Measurements from ENCODE around the gene CPVL. TPM values are rescaled to one million over a fixed set of nuclear protein-coding genes. Genes with fewer than 3 reads are reported as not detected.

CPVL gene
- total and polyA plus RNA-seq, 2 of the 8 experiments (the other 6 are each of a cell fraction or from before 2014, with no cell fraction given) = 40.0 to 55.0 TPM

DNA sequence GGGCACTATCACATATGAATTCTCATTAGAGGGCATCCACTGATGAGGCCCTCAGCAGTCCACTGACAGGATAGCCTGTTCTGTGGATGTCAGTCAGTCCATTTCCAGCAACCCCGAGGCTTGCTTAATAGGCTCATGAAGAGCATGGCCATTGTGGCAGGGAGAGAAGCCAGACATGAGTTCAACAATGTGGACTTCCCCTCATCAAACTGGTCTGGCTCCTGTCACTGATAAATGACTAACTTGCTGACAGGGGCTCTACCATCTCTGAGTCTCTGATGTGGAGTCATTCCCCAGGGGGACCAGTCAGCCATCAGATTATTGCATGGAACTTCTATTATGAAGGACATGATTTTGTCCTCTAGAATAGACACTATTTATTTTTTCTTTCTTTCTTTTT lies 168.5 kb downstream of the CPVL start (continued):
- TF ChIP-seq, protein P1, sequence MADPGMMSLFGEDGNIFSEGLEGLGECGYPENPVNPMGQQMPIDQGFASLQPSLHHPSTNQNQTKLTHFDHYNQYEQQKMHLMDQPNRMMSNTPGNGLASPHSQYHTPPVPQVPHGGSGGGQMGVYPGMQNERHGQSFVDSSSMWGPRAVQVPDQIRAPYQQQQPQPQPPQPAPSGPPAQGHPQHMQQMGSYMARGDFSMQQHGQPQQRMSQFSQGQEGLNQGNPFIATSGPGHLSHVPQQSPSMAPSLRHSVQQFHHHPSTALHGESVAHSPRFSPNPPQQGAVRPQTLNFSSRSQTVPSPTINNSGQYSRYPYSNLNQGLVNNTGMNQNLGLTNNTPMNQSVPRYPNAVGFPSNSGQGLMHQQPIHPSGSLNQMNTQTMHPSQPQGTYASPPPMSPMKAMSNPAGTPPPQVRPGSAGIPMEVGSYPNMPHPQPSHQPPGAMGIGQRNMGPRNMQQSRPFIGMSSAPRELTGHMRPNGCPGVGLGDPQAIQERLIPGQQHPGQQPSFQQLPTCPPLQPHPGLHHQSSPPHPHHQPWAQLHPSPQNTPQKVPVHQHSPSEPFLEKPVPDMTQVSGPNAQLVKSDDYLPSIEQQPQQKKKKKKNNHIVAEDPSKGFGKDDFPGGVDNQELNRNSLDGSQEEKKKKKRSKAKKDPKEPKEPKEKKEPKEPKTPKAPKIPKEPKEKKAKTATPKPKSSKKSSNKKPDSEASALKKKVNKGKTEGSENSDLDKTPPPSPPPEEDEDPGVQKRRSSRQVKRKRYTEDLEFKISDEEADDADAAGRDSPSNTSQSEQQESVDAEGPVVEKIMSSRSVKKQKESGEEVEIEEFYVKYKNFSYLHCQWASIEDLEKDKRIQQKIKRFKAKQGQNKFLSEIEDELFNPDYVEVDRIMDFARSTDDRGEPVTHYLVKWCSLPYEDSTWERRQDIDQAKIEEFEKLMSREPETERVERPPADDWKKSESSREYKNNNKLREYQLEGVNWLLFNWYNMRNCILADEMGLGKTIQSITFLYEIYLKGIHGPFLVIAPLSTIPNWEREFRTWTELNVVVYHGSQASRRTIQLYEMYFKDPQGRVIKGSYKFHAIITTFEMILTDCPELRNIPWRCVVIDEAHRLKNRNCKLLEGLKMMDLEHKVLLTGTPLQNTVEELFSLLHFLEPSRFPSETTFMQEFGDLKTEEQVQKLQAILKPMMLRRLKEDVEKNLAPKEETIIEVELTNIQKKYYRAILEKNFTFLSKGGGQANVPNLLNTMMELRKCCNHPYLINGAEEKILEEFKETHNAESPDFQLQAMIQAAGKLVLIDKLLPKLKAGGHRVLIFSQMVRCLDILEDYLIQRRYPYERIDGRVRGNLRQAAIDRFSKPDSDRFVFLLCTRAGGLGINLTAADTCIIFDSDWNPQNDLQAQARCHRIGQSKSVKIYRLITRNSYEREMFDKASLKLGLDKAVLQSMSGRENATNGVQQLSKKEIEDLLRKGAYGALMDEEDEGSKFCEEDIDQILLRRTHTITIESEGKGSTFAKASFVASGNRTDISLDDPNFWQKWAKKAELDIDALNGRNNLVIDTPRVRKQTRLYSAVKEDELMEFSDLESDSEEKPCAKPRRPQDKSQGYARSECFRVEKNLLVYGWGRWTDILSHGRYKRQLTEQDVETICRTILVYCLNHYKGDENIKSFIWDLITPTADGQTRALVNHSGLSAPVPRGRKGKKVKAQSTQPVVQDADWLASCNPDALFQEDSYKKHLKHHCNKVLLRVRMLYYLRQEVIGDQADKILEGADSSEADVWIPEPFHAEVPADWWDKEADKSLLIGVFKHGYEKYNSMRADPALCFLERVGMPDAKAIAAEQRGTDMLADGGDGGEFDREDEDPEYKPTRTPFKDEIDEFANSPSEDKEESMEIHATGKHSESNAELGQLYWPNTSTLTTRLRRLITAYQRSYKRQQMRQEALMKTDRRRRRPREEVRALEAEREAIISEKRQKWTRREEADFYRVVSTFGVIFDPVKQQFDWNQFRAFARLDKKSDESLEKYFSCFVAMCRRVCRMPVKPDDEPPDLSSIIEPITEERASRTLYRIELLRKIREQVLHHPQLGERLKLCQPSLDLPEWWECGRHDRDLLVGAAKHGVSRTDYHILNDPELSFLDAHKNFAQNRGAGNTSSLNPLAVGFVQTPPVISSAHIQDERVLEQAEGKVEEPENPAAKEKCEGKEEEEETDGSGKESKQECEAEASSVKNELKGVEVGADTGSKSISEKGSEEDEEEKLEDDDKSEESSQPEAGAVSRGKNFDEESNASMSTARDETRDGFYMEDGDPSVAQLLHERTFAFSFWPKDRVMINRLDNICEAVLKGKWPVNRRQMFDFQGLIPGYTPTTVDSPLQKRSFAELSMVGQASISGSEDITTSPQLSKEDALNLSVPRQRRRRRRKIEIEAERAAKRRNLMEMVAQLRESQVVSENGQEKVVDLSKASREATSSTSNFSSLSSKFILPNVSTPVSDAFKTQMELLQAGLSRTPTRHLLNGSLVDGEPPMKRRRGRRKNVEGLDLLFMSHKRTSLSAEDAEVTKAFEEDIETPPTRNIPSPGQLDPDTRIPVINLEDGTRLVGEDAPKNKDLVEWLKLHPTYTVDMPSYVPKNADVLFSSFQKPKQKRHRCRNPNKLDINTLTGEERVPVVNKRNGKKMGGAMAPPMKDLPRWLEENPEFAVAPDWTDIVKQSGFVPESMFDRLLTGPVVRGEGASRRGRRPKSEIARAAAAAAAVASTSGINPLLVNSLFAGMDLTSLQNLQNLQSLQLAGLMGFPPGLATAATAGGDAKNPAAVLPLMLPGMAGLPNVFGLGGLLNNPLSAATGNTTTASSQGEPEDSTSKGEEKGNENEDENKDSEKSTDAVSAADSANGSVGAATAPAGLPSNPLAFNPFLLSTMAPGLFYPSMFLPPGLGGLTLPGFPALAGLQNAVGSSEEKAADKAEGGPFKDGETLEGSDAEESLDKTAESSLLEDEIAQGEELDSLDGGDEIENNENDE (IDR thresholded peaks at IDR 0.05; ENCODE audit: insufficient replicate concordance, low read length) = no peak

Data from H1 (cell line).